ENCODE data around the gene IL12B. TPM values are rescaled to one million over a fixed set of nuclear protein-coding genes. Genes with fewer than 3 reads are reported as not detected.
"Not testable (repeated sequence)": the region's sequence is repeated elsewhere in the genome, so short reads cannot be mapped to it uniquely, and the experiment has no call there.

The IL12B gene
- total RNA-seq, 3 donors from 2014 or later (not counting 1 experiment from before 2014, with no cell fraction given): not detected

DNA sequence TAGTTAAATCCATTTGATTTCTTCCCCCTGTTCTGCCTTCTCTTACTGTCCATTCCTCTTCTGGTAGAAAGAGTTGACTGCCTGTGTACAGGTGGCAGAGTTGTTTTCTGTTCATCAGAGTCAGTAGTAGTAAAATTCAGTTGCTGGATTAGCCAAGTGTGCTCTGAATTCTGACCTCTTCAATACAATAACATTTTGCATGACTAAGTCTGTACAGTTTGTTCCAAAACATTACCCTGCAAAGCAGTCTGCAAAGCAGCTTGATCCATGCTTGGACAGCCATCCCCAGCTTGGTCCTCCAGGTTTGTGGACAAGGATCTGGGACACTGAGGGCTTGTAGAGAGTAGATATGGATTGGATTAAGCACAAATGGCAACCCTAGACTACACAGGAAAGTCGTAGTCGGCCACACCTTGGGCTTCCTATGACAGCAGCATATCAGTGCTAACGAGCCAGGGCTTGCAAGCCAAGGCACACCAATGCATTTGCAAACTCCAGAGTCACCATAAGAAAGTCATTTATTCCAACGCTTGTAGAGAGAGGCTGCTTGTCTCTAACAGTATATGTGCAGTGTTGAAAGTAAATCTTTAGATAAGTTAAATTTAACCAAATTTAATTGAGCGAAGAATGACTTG, 25.2 kb downstream of the IL12B start:
- WGBS (ENCODE audit: insufficient coverage): 98% methylated on average over 5 of the region's 5 CpGs
- intact Hi-C loops (cut with micrococcal nuclease): no loop called here
- Mint-ChIP-seq H3K4me1 (no peaks in the 10 kb centered on the region), H3K27ac (no peak overlapping the region), H3K27me3 (ENCODE audit: low read depth in 2 of 2) (peaks cover 29 to 45% of the 10 kb centered on the region in 2 donors), H3K4me3 (no peak overlapping the region), H3K36me3 (peaks cover 11% of the 10 kb centered on the region), H3K9me3 (peaks cover 8 to 13% of the 10 kb centered on the region in 2 donors)
- DNase-seq (no peak), ATAC-seq (no peak)
- Histone ChIP-seq H3K36me3 (ENCODE audit: control insufficient read depth, insufficient read depth, low read length) (no peaks in the 10 kb centered on the region), H3K4me1 (ENCODE audit: control insufficient read depth, insufficient read depth, low read length) (no peaks in the 10 kb centered on the region), H3K4me3 (ENCODE audit: low read length) (no peak overlapping the region), H3K27ac (ENCODE audit: low read length) (no peak overlapping the region), H3K9me3 (ENCODE audit: control insufficient read depth, insufficient read depth, low read length) (peaks cover 15% of the 10 kb centered on the region), H3K27me3 (ENCODE audit: control insufficient read depth, insufficient read depth, low read length) (no peaks in the 10 kb centered on the region)
- TF ChIP-seq, protein P1, sequence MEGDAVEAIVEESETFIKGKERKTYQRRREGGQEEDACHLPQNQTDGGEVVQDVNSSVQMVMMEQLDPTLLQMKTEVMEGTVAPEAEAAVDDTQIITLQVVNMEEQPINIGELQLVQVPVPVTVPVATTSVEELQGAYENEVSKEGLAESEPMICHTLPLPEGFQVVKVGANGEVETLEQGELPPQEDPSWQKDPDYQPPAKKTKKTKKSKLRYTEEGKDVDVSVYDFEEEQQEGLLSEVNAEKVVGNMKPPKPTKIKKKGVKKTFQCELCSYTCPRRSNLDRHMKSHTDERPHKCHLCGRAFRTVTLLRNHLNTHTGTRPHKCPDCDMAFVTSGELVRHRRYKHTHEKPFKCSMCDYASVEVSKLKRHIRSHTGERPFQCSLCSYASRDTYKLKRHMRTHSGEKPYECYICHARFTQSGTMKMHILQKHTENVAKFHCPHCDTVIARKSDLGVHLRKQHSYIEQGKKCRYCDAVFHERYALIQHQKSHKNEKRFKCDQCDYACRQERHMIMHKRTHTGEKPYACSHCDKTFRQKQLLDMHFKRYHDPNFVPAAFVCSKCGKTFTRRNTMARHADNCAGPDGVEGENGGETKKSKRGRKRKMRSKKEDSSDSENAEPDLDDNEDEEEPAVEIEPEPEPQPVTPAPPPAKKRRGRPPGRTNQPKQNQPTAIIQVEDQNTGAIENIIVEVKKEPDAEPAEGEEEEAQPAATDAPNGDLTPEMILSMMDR (IDR thresholded peaks at IDR 0.05): no peak

DNA sequence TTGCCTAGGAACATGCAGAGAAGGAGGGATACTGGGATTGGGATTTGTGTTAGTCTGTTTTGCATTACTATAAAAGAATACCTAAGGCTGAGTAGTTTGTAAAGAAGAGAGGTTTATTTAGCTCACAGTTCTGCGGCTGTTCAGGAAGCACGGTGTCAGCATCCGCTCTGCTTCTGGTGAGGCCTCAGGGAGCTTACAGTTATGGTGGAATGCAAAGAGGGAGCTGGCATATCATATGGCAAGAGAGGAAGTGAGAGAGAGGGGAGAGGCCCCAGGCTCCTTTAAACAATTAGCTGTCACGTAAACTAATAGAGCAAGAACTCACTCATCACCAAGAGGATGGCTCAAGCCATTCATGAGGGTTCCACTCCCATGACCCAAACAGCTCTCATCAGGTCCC, 27.0 kb downstream of the IL12B start:
- H3K36me3 Mint-ChIP-seq: peaks cover 19% of the 10 kb centered on the region
- H3K4me3 Mint-ChIP-seq: no peak overlapping the region
- no peaks in the 10 kb centered on the region for H3K4me1 Mint-ChIP-seq
- no peak for DNase-seq
- intact Hi-C loops (cut with micrococcal nuclease): no loop called here
- 95% methylated on average over 4 of the region's 4 CpGs for WGBS (ENCODE audit: insufficient coverage)
- H3K4me1 ChIP-seq (ENCODE audit: control insufficient read depth, insufficient read depth, low read length): no peaks in the 10 kb centered on the region
- no peaks in the 10 kb centered on the region for H3K36me3 ChIP-seq (ENCODE audit: control insufficient read depth, insufficient read depth, low read length)
- ATAC-seq: no peak
- H3K27me3 Mint-ChIP-seq (ENCODE audit: low read depth in 2 of 2): peaks cover 19 to 36% of the 10 kb centered on the region in 2 donors
- H3K4me3 ChIP-seq (ENCODE audit: low read length): no peak overlapping the region
- H3K27ac Mint-ChIP-seq: no peak overlapping the region
- no peaks in the 10 kb centered on the region for H3K27me3 ChIP-seq (ENCODE audit: control insufficient read depth, insufficient read depth, low read length)
- peaks cover 8 to 17% of the 10 kb centered on the region in 2 donors for H3K9me3 Mint-ChIP-seq
- TF ChIP-seq, protein P1 (IDR thresholded peaks at IDR 0.05): no peak
- H3K27ac ChIP-seq (ENCODE audit: low read length): no peak overlapping the region
- H3K9me3 ChIP-seq (ENCODE audit: control insufficient read depth, insufficient read depth, low read length): peaks cover 17% of the 10 kb centered on the region

DNA sequence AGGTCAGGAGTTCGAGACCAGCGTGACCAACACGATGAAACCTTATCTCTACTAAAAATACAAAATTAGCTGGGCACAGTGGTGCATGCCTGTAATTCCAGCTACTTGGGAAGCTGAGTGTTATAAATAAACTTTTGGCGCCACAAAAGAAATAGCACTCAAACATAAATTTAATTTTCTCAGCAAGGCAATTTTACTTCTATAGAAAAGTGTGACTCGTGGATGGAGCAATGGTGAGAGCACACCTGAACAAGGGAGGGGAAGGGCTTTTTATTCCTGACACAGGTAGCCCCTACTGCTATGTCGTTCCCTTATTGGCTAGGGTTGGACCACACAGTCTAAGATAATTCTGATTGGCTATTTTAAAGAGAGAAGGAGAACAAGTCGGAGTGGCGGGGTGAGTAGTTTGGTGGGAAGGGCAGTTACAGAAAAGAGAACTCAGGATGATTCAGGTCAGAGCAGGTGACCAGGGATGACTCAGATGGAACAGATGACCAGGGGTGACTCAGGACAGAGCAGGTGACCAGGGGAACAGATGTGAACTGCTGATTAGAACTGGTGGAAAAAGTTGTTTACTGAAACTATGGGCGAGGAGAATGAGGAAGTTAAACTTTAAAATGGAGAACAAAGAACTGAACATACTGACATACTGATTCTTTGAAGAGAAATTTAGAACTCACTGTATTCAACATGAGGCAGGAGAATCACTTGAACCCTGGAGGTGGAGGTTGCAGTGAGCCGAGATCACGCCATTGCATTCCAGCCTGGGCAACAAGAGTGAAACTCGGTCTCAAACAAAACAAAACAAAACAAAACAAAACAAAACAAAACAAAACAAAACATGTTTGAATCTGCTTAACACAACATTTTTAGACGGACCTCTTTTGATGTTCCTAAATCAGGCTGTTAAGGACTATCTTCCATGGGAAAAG, 28.1 kb downstream of the IL12B start:
- H3K27ac Mint-ChIP-seq; H3K4me3 ChIP-seq (ENCODE audit: low read length); H3K4me3 Mint-ChIP-seq; H3K36me3 ChIP-seq (ENCODE audit: control insufficient read depth, insufficient read depth, low read length); intact Hi-C loops (cut with micrococcal nuclease); DNase-seq; ATAC-seq; H3K4me1 Mint-ChIP-seq; H3K27me3 ChIP-seq (ENCODE audit: control insufficient read depth, insufficient read depth, low read length); H3K27ac ChIP-seq (ENCODE audit: low read length); H3K4me1 ChIP-seq (ENCODE audit: control insufficient read depth, insufficient read depth, low read length): not testable (repeated sequence)
- Mint-ChIP-seq H3K27me3 (ENCODE audit: low read depth in 2 of 2) (peaks cover 12 to 27% of the 10 kb centered on the region in 2 donors), H3K9me3 (peaks cover 8 to 17% of the 10 kb centered on the region in 2 donors), H3K36me3 (peaks cover 19% of the 10 kb centered on the region)
- peaks cover 23% of the 10 kb centered on the region for H3K9me3 ChIP-seq (ENCODE audit: control insufficient read depth, insufficient read depth, low read length)
- WGBS (ENCODE audit: insufficient coverage): 86% methylated on average over 9 of the region's 13 CpGs

DNA sequence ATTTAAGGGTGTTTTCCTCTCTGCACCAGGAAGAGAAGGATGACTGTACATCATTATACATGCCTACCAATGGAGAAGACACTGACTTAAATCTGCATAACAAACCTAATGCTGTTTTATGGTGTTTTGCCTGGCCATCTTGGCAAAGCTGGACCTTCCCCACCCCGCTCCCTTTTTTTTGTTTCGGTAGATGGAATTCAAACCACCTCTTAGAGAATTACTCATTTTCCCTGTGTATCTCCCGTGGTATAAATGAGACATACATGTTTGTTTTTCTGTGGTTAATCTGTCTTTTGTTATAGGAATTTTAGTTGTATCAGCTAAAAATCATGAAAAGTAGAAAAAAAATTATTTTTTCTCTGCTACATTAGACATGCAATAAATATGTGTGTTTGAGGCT, 28.8 kb downstream of the IL12B start:
- peaks cover 12 to 27% of the 10 kb centered on the region in 2 donors for H3K27me3 Mint-ChIP-seq (ENCODE audit: low read depth in 2 of 2)
- ATAC-seq (no peak), DNase-seq (no peak)
- H3K4me1 ChIP-seq (ENCODE audit: control insufficient read depth, insufficient read depth, low read length): no peaks in the 10 kb centered on the region
- no peak overlapping the region for H3K4me3 ChIP-seq (ENCODE audit: low read length)
- H3K36me3 Mint-ChIP-seq: peaks cover 19% of the 10 kb centered on the region
- H3K4me1 Mint-ChIP-seq: no peaks in the 10 kb centered on the region
- TF ChIP-seq, protein P1 (IDR thresholded peaks at IDR 0.05): no peak
- H3K9me3 ChIP-seq (ENCODE audit: control insufficient read depth, insufficient read depth, low read length): peaks cover 23% of the 10 kb centered on the region
- H3K27me3 ChIP-seq (ENCODE audit: control insufficient read depth, insufficient read depth, low read length): no peaks in the 10 kb centered on the region
- H3K27ac Mint-ChIP-seq: no peak overlapping the region
- peaks cover 8 to 17% of the 10 kb centered on the region in 2 donors for H3K9me3 Mint-ChIP-seq
- H3K36me3 ChIP-seq (ENCODE audit: control insufficient read depth, insufficient read depth, low read length): no peaks in the 10 kb centered on the region
- no peak overlapping the region for H3K4me3 Mint-ChIP-seq
- H3K27ac ChIP-seq (ENCODE audit: low read length): no peak overlapping the region
- WGBS (ENCODE audit: insufficient coverage): 100% methylated on average over 1 of the region's 3 CpGs
- intact Hi-C loops (cut with micrococcal nuclease): no loop called here

DNA sequence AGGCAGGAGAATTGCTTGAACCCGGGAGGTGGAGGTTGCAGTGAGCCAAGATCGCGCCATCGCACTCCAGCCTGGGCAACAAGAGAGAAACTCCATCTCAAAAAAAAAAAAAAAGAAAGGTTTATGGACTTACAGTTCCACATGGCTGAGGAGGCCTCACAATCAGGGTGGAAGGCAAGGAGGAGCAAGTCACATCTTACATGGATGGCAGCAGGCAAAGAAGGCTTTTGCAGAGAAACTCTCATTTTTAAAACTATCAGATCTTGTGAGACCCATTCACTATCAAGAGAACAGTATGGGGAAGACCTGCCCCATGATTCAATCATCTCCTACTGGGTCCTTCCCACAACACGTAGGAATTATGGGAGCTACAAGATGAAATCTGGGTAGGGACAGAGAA, 33.0 kb downstream of the IL12B start:
- H3K9me3 ChIP-seq (ENCODE audit: control insufficient read depth, insufficient read depth, low read length): peaks cover 18% of the 10 kb centered on the region
- DNase-seq; intact Hi-C loops (cut with micrococcal nuclease); H3K4me3 Mint-ChIP-seq; H3K27me3 ChIP-seq (ENCODE audit: control insufficient read depth, insufficient read depth, low read length); H3K27me3 Mint-ChIP-seq (ENCODE audit: low read depth in 2 of 2); H3K27ac ChIP-seq (ENCODE audit: low read length); ATAC-seq; H3K27ac Mint-ChIP-seq; H3K4me1 Mint-ChIP-seq; H3K4me1 ChIP-seq (ENCODE audit: control insufficient read depth, insufficient read depth, low read length); H3K4me3 ChIP-seq (ENCODE audit: low read length); H3K36me3 ChIP-seq (ENCODE audit: control insufficient read depth, insufficient read depth, low read length): not testable (repeated sequence)
- peaks cover 4 to 13% of the 10 kb centered on the region in 2 donors for H3K9me3 Mint-ChIP-seq
- H3K36me3 Mint-ChIP-seq: peaks cover 17% of the 10 kb centered on the region
- 100% methylated on average over 1 of the region's 5 CpGs for WGBS (ENCODE audit: insufficient coverage)

Measured in natural killer cell (primary cell).